ENCODE measurements around the gene ZFHX3.

ZFHX3 gene

GRCh38 chr16:73066927-73067670, 19.2 kb upstream of the ZFHX3 start:
- H3K36me3 ChIP-seq, result no peaks in the 10 kb centered on the region
- no peaks in the 10 kb centered on the region for H3K9me3 ChIP-seq
- H3K4me1 ChIP-seq, result peaks cover 6 to 87% (median 62%) of the 10 kb centered on the region in 4 donors
- H3K4me3 ChIP-seq, result peak overlapping the region; percentile 84 to 88
- intact Hi-C loops (cut with DNase I; ENCODE audit: low total_unique reads), result loop anchor here (5.0 to 10.0 kb wide), 2 partner anchors 220 to 282 kb away; no protein-coding TSS in a partner anchor
- TF ChIP-seq CTCF (IDR thresholded peaks at IDR 0.05), result no peak
- H3K27me3 ChIP-seq, result no peaks in the 10 kb centered on the region
- H3K27ac ChIP-seq, result peak overlapping the region; percentile 99
- peak in 1 of 2 donors; percentile 84 for DNase-seq

- Histone ChIP-seq H3K4me3 (peak overlapping the region; percentile 84 to 88), H3K27ac (peak overlapping the region; percentile 99), H3K27me3 (no peaks in the 10 kb centered on the region), H3K9me3 (no peaks in the 10 kb centered on the region), H3K4me1 (peaks cover 6 to 80% (median 56%) of the 10 kb centered on the region in 4 donors), H3K36me3 (no peaks in the 10 kb centered on the region)
- intact Hi-C loops (cut with DNase I; ENCODE audit: low total_unique reads), result loop anchor here (5.0 to 10.0 kb wide), 2 partner anchors 219 to 282 kb away; no protein-coding TSS in a partner anchor
- peak in 1 of 2 donors; percentile 71 for DNase-seq
- no peak for TF ChIP-seq CTCF (IDR thresholded peaks at IDR 0.05)
Measured at GRCh38 chr16:73066331-73066926, 18.5 kb upstream of the ZFHX3 start.

GRCh38 chr16:73065632-73066330, 17.9 kb upstream of the ZFHX3 start:
- no peaks in the 10 kb centered on the region for H3K9me3 ChIP-seq
- peaks cover 6 to 74% (median 51%) of the 10 kb centered on the region in 4 donors for H3K4me1 ChIP-seq
- no peaks in the 10 kb centered on the region for H3K27me3 ChIP-seq
- peak in 1 of 2 experiments; percentile 4 for TF ChIP-seq CTCF (IDR thresholded peaks at IDR 0.05)
- H3K36me3 ChIP-seq, result no peaks in the 10 kb centered on the region
- intact Hi-C loops (cut with DNase I; ENCODE audit: low total_unique reads), result loop anchor here (5.0 to 10.0 kb wide), 2 partner anchors 218 to 281 kb away; no protein-coding TSS in a partner anchor
- DNase-seq, result peak; percentile 62 to 88
- peak overlapping the region; percentile 84 to 88 for H3K4me3 ChIP-seq
- peak overlapping the region; percentile 99 for H3K27ac ChIP-seq

GRCh38 chr16:73064994-73065545, 17.1 kb upstream of the ZFHX3 start:
- peak overlapping the region; percentile 84 to 88 for H3K4me3 ChIP-seq
- TF ChIP-seq CTCF (IDR thresholded peaks at IDR 0.05), result no peak

More at GRCh38 chr16:73064994-73065545, 17.1 kb upstream of the ZFHX3 start:
- H3K4me1 ChIP-seq, result peaks cover 6 to 68% (median 49%) of the 10 kb centered on the region in 4 donors
- no peaks in the 10 kb centered on the region for H3K36me3 ChIP-seq
- intact Hi-C loops (cut with DNase I; ENCODE audit: low total_unique reads), result loop anchor here (5.0 to 10.0 kb wide), 2 partner anchors 218 to 280 kb away; no protein-coding TSS in a partner anchor
- no peaks in the 10 kb centered on the region for H3K27me3 ChIP-seq
- H3K9me3 ChIP-seq, result no peaks in the 10 kb centered on the region
- peak in 1 of 2 donors; percentile 84 for DNase-seq
- H3K27ac ChIP-seq, result peak overlapping the region; percentile 99
